ENCODE data around the gene CALCB.

CALCB gene

DNA sequence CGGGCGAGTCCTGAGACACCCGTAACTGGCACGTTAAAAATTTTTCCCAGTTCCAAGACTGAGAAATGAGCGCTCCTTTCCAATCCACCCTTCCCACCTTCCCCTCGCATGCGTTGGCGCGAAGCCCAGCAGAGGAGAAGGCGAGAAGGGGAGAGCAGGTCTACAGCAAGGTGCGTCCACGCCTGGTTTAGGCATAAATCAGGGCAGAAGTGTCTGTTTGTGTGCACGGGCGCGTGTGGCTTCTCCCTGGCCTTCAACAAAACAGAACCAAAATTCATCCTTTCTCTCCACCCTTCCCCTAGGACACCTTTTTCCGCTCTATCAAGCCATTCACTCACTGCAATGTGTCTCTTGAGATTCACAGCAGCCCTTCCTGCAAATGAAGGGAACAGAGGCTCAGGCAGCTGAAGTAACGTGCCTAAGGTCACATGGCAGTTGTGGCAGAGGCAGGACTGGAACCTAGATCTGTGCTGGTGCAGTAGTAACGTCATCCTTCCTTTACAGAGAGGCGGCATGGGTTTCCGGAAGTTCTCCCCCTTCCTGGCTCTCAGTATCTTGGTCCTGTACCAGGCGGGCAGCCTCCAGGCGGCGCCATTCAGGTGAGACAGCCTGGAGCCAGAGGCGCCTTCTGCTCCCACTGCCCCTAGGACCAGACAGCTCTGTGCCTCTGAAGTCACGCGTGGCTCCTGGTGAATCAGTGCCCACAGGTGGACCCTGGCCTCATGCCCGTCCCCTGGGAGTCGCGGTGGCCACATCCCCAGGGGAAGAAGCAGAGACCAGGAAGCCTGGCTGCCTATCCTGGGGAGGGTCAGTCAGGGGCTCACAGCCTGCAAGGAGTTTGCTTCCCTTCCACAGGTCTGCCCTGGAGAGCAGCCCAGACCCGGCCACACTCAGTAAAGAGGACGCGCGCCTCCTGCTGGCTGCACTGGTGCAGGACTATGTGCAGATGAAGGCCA, 1.1 kb downstream of the CALCB start:
- DNase-seq: peak; percentile 53

DNA sequence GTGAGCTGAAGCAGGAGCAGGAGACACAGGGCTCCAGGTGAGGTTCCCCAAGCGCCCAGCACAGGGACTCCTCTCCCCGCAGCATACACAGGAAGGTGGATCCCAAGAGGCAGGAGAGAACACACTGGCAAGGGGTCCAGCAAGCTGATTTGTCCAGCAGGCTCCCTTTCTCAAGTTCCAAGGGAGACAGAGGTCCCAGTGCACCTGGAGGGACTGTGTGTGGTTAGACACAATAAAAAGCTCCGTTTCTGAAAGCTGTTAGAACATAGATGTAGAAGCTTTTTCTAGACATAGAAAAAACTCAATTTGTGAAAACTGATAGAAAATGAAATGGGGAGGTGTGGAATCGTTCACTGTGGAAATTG, 1.8 kb downstream of the CALCB start:
- no peak for DNase-seq

DNA sequence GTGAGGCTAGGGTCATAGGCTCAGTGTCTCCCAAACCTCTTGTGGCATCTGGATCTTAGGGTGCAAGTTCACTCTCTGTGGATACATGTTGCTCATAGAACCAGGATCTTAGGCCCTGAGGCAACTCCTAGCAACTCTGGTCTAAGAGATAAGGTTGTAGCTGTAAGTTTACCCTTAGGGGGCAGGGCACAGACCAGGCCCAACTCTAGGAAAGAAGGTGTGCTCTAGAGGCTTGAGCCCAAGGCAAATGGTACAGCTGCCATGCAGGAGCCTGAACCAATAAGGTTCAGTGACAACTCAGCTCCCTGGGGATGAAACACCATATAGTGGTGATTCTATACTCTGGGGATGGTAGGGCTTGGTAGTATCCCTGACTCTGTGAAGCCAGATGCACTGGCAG, 17.8 kb downstream of the CALCB start:
- DNase-seq: no peak

DNA sequence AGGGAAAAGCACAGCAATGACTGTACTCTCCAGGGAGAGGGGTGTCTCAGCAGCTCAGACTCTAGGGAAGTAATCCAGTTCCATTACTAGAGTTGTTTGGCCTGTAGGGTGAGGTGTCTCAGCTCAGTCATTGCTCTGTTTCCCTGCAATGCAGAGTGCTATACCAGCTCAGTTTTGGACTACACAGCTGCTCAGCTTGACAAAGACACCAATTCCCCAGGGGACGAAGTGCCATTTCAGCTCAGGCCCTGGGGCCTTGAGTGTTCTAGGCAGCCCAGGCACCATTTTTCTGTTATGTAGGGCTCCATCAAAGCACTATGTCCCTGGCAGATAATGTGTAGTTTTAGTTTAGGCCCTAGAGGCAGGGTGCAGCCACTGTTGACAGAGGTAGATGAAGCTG, 18.2 kb downstream of the CALCB start:
- DNase-seq: no peak

DNA sequence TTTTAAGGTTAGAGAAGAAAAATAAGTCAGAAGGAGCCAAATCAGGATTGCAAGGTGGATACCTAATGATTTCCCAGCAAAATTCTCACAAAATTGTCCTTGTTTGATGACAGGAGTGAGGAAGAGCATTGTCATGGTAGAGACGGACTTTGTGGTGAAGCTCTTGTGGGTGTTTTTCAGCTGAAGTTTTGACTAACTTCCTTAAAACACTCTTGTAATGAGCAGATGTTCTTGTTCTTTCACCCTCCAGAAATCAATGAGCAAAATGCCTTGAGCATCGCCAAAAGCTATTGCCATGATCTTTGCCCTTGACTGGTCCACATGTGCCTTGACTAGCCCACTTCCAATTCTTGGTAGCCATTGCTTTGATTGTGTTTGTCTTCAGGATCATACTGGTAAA, 20.0 kb downstream of the CALCB start:
- DNase-seq: no peak

DNA sequence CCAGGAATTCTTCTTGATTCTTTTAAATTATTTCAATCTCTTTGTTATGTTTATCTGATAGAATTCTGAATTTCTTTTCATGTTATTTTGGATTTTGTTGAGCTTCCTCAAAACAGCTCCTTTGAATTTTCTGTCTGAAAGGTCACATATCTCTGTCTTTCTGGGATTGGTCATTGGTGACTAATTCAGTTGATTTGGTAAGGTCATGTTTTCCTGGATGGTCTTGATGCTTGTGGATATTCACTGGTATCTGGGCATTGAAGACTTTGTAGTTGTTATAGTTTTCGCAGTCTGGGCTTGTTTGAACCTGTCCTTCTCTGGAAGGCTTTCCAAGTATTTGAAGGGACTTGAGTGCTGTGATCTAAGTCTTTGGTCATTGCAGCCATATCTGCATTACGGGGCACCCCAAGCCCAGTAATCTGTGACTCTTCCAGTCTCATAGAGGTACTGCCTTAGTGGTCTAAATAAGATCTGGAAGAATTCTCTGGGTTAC, 22.4 kb downstream of the CALCB start:
- no peak for DNase-seq

DNA sequence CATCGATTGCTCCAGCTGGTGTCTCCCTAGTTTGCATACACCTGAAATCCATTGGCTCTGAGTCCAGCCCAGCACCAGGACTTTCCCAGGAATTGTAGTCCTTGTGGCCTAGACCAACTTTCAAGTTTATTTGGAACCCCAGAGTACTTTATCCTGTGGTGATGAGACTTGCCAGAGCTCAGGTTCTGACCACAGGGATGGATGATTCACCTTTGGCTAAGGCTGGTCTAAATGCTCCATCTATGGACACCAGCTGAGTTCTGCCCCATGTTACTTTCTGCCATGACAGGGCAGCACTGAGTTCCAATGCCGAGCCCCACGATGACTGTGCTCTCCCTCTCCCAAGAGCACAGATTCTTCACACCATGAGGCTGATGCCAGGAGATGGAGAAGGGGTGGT, 24.0 kb downstream of the CALCB start:
- no peak for DNase-seq

DNA sequence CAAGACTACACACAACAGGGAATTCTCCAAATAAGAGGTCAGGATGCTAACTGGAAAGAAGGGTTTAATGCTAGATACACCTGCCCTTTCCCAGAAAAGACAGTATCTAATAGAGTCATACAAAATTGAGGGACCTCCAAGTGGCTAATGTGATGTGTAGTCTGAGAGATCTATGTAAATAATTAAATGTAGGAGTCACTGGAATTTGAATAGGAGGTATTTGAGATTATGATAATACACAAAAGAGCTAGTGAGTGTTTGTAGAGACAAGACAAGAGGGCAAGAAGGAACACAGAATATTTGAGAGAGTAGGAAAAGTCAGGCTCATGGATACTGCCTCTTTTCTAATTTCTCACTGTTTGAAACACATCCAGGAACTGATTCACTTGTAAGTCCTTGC, 25.9 kb downstream of the CALCB start:
- DNase-seq: no peak

DNA sequence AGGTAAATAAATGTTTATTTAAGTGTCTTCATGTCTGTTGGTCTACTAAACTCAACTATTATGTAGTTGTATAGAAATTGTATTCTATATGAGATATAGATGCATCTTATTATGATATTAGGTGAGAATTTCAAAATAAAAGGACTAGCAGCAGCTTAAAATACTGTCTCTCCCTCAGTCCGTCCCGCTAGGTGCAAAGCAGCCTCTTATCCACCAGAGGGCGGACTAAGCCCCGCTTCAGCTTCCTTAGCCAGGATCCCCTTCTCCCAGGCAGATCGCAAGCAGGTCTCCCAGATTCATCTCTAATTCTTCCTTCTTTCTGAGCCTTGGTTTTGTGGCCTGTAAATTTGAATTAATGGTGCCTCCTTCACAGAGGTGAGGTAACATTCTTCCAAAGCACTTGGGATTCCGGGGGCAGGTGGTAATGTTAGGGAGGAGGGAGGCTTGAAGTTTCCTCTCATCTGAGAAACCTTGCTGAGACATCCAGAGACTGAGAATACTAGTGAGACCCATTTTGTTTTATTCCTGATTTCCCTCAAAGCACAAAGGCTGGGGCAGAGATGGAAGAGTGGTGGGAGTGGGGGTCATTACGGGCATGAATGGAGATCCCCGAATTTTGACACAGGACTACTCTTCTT, 27.8 kb downstream of the CALCB start:
- peak; percentile 31 for DNase-seq

DNA sequence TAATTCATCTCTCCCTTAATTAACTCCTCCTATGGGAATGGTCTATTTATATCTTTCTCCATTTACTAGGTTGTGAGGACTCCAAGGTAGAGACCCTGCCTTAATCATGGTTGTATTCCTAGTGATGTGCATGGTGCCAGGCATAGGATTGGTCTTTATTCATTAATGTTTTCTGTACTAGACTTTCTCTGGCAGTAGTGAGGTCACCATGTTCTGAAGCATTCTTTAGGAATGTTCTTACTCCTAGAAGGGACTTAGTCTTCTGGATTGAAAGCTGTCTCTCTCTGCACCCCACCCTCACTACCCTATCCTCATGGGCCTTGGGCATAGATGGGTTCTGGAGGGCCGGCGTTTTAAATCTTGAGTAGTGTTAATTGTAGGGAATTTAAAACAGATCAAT, 30.8 kb downstream of the CALCB start:
- no peak for DNase-seq

DNA sequence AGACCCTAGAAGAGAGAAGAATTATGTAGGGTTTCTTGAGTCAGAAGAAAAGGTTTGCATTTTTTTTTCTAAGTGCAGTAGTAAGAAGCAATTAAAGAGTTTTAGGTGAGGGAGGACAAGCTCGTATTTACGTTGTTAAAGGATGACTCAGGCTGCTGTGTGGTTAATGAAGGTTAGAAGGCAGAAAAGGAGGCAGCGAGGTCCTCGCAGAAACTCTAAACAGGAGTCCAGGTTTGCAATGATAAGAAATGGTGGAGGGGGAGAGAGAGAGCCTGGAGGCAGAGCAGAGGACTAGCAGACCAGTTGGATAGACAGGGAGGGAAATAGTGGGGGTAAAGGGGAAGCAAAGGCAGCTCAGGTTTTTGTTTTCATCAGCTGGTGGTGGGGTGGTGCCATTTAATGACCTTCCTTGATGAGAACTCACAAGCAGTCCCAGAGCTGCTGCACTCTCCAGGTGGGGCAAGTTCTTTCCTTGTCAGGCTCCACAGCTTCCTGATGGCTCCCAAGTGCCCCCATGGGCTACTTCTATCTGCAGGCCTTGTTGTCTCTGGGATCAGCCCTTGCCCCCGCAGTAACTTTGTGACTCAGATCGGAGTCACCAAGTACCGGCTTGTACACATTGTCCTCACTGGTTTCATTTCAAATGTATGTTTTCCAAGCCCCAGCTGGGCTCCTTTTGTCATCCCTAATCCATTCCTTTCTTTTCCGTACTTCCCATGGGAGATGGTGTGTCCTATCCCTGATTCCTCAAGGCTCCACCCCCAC, 33.0 kb downstream of the CALCB start:
- DNase-seq: no peak

DNA sequence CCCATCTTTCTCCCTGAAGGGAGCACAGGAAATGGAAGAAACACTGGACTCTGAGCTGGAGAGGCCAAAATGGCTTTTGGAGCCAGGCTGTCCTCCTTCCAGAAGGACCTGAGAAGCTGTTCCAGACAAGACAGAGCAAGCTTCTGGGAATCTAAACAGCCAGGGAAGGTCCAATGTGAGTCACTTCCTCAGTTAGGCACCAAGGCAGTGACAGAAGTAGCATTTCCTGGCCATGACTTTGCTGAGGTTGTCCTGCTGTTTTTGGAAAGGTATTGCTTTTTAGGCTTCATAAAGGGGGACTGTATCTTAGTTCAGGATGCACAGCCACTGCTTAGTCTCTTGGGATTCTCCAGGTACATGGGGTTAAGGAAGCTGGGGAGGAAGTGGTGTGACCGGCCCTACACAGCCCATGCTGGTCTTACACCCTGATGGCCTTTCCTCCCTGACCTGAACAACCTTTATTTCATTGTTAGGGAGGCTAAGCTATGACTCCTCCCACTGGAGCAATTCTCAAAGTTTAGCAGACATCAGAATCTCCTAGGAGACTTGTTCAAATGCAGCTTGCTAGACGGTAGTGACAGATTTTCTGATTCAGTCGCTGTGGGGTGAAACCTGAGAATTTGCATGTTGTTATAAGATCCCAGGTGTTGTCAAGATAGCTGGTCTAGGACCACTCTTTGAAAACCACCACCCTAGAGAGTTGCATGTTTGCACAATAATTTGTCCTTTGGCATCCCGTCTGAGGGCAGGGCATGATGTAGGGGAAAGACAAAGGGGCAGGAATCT, 34.5 kb downstream of the CALCB start:
- DNase-seq: no peak

DNA sequence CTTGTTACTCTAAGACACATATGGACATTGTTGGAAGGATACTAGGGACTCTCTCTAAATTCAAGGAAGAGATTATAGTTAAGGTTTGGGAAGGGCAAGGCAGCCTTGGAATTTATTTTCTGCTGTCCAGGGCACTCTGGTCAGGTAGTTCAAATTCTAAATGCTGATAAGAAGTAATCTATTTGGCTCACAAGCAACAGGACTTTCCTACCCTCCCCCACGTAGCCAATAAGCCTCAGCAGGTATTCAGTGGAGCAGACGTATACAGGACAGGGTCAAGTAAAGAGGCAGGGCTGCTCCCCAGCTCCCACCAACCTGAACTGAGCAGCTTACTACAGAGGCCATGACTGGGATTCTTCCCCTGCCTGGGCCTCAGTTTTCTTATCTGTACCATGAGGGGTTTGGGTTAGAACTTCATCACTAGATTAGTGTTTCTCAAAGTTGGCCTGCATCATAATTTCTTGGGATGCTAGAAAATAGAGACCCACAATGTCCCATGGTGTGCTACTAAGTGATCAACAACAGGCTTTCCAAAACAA, 35.3 kb downstream of the CALCB start:
- DNase-seq: no peak

DNA sequence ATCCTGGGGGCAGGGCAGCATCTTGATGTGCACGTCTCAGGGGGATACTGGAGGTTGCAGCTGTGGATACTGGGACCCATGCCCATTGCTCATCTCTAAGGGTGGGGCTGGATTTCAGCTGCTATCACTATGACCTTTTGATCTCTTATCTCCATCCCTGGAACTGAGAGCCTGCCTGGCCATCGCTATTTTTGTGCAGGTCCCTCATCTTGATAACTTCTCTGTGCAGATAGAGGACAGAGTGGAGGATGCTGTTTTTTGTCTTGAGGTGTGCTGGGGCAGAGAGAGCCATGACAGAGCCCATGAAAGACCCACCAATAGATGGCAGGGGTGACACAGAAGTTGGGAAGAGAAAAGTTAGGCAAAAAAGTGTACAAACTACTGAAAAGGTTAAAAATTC, 36.2 kb downstream of the CALCB start:
- no peak for DNase-seq

DNA sequence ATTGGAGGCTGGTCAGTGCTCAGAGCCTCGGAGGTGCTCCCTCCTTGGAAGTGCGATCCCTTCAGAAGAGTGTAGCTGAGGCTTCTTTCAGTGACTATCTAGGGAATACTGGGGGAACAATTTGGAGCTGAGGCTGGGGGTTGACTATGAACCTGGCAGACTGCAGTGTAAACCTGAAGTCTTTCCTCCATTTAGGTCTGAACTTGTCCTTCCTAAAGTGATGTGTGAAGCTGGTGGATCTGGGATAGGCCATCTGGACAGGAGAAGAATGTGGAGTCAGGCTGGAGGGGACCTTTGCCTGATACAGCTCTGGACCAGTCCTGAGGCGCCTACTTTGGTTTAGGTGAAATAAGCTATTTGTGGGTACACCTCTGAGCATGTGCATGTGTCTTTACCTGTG, 37.8 kb downstream of the CALCB start:
- no peak for DNase-seq

DNA sequence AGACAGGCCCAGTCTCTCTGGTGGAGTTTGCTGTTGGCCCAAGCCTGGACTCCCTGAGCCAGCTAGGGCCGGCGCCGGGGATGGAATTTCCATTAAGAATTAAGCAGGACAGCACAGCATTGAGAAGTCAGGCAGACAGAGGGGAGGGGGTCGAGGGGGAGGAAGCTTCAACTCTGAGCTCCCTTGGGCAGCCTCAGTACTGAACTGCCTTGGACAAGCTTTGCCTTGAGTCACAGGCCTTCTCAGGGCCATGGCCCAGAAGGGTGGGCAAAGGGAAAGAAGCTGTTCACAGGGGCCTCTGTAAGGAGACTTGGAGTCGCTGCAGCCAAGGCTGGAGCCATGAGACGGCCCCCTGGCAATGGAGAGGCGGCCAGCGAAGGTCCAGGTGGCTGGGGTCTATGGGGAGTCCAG, 38.7 kb downstream of the CALCB start:
- DNase-seq: no peak

DNA sequence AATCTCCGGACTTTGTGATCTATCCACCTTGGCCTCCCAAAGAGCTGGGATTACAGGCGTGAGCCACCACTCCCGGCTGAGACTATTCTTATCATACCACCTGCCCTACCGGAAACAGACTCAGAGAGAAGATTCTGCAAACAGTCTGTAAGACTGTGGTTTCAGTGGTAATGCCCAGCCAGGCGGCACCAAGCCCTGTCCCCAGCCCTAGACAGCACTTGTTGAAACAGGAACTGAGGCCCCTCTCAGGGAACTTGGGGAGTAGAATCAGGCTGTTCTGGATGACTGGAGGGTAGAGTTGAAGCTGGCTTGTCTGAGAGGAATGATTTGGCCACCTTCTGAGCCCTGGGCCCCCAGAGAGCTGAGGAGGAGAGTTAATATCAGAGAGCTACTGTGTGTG, 40.0 kb downstream of the CALCB start:
- DNase-seq: no peak

DNA sequence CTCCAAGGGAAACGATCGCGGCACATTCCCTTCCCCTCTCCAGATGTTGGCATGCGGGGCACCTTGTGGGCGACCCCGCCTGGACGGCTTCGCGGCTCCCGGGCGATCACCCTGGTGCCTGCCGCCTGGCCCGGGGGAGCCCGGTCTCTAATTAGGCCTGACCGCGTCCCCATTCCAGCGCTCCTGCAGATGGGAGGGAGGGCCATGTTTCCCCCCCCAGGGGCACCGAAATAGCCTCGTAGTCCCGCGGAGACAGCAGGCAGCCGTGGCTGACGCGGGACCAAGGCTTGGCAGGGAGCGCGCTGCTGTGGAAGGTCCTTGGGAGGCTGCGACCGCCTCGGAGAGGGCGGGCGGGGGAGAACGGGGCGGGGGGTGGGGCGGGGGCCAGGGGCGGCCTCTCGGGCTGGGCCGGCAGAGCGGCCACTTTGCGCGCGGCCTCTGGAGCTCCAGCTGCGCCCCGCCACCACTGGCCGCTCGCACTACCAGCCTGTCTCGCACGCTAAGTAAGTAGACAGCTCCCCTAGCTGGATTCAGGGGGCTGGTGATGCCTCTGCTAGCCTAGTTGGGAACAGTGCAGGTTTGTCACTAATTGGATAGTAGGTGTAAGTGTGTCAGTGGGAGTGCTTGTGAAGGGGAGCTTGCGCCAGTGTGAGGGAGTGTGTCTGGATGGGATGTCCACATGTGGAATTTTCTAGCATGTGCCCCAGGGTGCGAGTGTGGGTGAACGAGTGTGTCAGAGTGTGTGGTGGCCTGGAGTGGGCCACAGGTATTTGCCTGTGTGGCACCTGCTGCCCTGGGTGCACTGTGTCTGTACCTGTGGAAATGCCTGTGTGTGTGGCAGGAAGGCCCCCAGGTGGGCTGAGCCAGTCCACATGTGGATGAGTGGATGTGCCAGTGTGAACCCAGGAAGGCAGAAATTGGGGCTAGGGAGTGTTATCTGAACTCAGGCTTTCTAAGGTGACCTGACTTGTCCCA, 41.4 kb downstream of the CALCB start, which contains the start of gene INSC:
Gene INSC, plus strand, starts transcription at position 423 of the 975 bp plus-strand sequence. CDS start 34,252 bp downstream, outside the sequence.
- DNase-seq: no peak

DNA sequence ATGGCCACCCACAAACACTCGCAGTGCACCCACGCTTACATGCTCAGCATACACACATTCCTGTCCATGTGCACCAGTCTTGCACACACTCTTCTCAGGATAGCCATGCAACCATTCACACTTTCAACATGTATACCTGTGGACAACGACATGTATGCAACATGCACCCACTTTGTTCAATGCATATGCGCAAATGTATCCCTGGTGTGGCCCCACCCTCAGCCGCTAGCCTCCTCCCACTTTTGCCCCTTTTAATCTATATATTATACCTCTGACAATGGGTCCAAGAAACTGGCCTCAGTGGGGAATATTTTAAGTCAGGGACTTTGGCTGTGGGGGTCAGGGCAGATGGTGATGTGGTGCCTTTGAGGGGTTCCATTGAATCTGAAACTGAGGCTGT, 42.3 kb downstream of the CALCB start:
- DNase-seq: no peak

DNA sequence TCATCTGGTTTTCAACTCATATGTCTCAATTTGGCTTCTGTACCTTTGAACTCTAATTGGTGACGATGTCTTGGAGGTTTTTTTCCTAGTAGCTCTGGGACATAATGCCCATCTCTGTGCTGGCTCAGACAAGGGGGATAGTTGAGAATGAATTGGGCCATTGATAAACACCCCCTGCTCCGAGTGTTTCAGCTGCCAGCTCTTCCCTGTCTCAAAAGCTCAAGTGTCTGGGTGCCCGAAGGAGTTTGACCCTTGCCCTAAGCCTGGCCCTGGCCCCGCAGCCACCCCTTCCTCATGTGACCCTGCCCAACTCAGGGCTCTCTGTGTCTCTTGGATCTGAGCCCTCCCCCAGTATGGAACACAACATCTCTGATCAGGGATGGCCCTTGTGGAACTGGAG, 44.4 kb downstream of the CALCB start:
- no peak for DNase-seq

DNA sequence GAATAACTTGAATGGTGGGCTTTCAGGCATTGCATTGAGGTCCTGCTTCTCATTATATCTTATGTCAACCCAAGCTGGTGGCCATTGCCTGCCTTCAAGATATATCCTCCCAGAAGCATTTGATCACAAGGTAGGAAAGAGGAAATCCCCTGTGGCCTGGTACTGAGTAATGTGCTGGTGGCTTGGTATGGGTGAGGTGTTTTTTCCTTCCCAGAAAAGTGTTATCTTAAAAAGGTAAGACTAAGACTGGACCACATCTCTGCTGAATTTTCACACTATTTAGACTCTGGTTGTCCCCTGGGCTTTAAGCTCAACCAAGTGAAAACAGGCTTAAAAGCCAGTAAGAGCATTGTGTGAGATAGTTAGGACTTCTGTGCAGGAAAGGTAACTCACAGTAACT, 45.0 kb downstream of the CALCB start:
- no peak for DNase-seq
